GM18951 (cell line): ENCODE measurements around the gene SLC15A4.
"Not testable (repeated sequence)": the region's sequence is repeated elsewhere in the genome, so short reads cannot be mapped to it uniquely, and the experiment has no call there.

Source experiments
- POLR2A ChIP-seq: IDR thresholded peaks from 4 replicates; pipeline ENCODE4 v1.6.1; 2011; ENCODE audit warnings: mild to moderate bottlenecking; ENCODE audit not compliant: insufficient read length, insufficient read depth; ENCODE audit errors: extremely low read depth
- in situ Hi-C: fragments of 300-500 bp; cut with MboI; formaldehyde crosslinking; loops from one replicate; pipeline ENCODE4 v1.12.0; 2022; ENCODE audit warnings: low sequenced_read_pairs, mixed read lengths, inconsistent platforms; ENCODE audit not compliant: unreplicated experiment

The SLC15A4 gene

GRCh38 chr12:128813883-128814282 is 9.9 kb downstream of the SLC15A4 start:
- in situ Hi-C loops: no loop called here
- TF ChIP-seq POLR2A: no peak

DNA sequence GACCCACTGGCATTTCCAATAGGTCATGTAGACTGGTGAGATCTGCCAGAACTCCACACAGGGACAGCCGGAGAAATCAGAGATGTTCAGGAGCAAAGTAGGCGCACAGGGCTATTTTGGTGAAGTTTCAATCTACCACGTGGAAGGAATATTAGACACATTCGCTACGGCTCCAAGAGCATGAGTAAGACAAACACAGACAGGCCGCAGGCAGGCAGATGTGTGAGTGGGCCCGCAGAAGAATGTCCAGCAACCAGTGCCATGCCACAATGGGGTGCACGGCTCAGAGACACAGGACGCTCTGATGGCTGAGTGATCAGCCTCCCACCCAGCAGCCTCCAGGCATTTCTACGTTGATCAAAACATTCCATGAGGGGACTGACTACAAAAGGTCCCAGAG is 10.4 kb downstream of the SLC15A4 start:
- in situ Hi-C loops: no loop called here
- no peak for TF ChIP-seq POLR2A

DNA sequence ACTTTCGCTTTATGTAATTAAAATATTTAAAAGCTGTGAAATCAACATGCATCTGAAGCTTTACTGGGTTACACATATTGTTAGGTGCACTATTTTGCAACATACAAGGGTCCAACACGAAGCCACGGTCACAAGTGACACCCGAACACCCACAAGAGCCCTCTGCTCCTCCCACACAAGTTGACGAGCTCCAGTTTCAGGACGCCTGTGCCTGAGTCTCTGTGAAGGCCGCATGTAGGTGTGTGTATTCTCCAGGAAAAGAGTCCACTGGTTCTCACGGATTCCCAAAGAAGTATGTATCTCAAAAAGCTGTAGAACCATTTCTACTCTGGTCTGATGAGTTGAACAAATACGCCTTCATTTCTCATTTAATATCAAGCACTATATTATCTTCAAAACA is 12.0 kb downstream of the SLC15A4 start:
- in situ Hi-C loops: no loop called here

DNA sequence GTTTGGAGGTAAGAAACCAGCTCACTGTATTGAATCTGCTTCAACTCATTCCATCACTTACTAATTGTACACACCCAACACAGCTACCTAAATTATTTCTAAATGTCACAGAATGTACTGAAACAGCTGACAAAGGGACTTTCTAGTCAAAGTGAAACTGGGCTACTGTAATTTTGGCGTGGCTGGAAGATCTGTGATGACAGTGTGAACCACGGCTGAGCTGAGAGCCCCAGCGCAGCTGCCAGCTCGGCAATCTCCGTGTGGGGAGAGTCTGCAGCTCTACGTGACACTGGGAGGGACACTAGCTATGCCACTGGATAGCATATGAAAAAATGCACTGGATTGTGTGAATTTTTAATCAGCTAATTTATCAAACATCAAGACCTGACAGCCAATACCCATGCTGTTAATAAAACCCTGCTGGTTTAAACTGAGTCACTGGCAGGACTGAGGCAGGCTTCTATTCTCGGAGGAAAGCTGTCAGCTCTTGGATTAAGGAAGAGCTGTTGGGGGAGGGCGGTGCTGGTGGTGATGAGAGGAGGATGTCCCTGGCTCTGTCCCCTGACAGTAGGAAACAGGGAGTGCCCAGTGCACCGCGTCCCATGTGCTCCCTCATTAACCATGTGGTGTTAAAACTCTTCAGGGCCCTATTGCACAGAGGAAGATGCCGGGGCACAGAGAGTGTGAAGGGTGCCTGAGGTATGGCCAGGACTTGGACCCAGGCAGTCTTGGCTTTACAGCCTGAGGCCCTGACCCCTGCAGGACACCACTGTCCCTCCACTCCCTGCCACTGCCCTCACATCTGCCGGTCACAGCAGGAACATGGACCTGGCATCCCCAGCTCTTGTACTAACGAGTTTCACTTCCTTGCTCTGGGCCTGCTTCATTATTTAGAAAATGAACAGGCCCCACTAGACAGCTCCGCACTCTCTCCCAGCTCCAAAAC is 13.3 kb downstream of the SLC15A4 start:
- in situ Hi-C loops: no loop called here
- TF ChIP-seq POLR2A: no peak

More for the DNA sequence above, 12.0 kb downstream of the SLC15A4 start:
- TF ChIP-seq POLR2A: no peak

DNA sequence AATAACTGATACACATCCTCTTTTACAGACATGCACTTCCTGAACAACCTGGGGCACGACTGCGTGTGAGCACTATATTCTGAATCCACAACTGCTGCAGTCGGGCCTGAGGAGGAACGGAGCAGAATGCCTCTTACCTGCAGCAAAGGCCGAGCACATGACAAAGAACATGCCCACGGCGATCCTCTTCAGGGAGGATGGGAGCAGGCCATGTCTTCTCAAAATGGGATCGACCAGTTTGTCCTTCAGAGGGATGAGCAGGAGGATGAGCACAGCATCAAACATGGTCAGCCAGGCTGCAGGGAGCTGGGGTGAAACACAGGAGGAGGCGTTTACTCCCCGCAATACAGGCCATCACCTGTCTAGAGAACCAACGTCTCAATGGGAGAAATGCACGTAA is 15.1 kb downstream of the SLC15A4 start:
- in situ Hi-C loops: no loop called here

GRCh38 chr12:128807161-128807724 is 16.5 kb downstream of the SLC15A4 start:
- in situ Hi-C loops: no loop called here
- no peak for TF ChIP-seq POLR2A

More for the DNA sequence above, 15.1 kb downstream of the SLC15A4 start:
- TF ChIP-seq POLR2A: no peak

GRCh38 chr12:128806573-128806972 is 17.2 kb downstream of the SLC15A4 start:
- in situ Hi-C loops: no loop called here
- no peak for TF ChIP-seq POLR2A

DNA sequence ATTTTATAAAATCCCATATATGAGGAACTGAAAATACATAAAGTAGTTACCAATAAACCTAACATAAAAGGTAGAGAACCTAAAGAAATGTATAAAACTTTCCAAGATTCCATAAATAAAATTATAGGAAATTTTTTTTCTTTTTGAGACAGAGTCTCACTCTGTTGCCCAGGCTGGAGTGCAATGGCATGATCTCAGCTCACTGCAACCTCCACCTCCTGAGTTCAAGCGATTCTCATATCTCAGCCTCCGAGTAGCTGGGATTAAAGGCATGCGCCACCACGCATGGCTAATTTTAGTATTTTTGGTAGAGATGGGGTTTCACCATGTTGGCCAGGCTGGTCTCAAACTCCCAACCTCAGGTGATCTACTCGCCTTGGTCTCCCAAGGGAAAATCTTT is 18.4 kb downstream of the SLC15A4 start:
- in situ Hi-C loops: not testable (repeated sequence)

GRCh38 chr12:128804762-128805161 is 19.0 kb downstream of the SLC15A4 start:
- in situ Hi-C loops: no loop called here
- no peak for TF ChIP-seq POLR2A

DNA sequence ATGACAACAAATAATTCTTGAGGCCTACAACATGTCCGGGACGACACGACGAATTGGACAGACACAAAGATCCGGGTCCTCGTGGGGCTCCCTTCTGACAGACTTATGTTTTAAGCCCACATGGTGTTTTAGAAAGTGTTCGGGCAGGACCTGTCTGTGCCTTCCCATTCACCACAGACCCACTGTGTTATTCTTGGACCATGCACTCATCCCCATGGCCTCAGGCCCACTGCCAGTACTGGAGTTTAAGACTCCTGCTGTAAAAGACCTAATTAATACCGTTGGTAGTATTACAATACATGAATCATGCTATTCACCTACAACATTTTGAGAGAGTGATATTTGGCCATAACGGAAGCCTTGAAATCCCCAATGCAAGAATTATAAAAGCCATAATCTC is 20.0 kb downstream of the SLC15A4 start:
- no peak for TF ChIP-seq POLR2A
- in situ Hi-C loops: no loop called here

GRCh38 chr12:128802756-128803155 is 21.0 kb downstream of the SLC15A4 start:
- in situ Hi-C loops: no loop called here
- no peak for TF ChIP-seq POLR2A

- no peak for TF ChIP-seq POLR2A
Measured at GRCh38 chr12:128801879-128802391, 21.8 kb downstream of the SLC15A4 start.

GRCh38 chr12:128800606-128801005 is 23.2 kb downstream of the SLC15A4 start:
- no peak for TF ChIP-seq POLR2A
- in situ Hi-C loops: no loop called here

More at GRCh38 chr12:128801879-128802391, 21.8 kb downstream of the SLC15A4 start:
- in situ Hi-C loops: no loop called here
